Heart right ventricle (tissue), 16 donors: ENCODE measurements around the gene BLCAP. TPM values are rescaled to one million over a fixed set of nuclear protein-coding genes. Genes with fewer than 3 reads are reported as not detected.

Experiments
- ATAC-seq, 8 donors: fragments of 200-7000 bp; cut with Tn5 transposase; one replicate each; pipeline ENCODE4 v1.9.1; 2020; ENCODE audit warnings: mild to moderate bottlenecking in 8 of 8, moderate library complexity in 8 of 8, moderate number of reproducible peaks in 1 of 8
- DNase-seq, 2 donors: peaks; one replicate each; pipeline ENCODE4 v3.0.0-alpha.2; 2020
- H3K27ac ChIP-seq, 10 donors: fragments of 200-600 bp; sonication (generic) in 2 of 10; one replicate each; pipeline versions ENCODE4 v1.5.0 to v1.8.0; 2020 to 2022; ENCODE audit warnings: mild to moderate bottlenecking in 3 of 10
- H3K27me3 ChIP-seq, 7 donors: fragments of 200-600 bp; one replicate each; pipeline ENCODE4 v1.8.0; 2021 to 2022; ENCODE audit warnings: mild to moderate bottlenecking in 2 of 7
- H3K36me3 ChIP-seq, 9 donors: fragments of 200-600 bp; sonication (generic) in 1 of 9; one replicate each; pipeline versions ENCODE4 v1.5.0 to v1.8.0; 2020 to 2022; ENCODE audit warnings: mild to moderate bottlenecking in 2 of 9
- H3K4me1 ChIP-seq, 9 donors: fragments of 200-600 bp; sonication (generic) in 1 of 9; one replicate each; pipeline versions ENCODE4 v1.5.0 to v1.8.0; 2020 to 2022; ENCODE audit warnings: mild to moderate bottlenecking in 4 of 9
- H3K4me3 ChIP-seq, 10 donors: fragments of 200-600 bp; sonication (generic) in 2 of 10; one replicate each; pipeline versions ENCODE4 v1.5.0 to v1.8.0; 2020 to 2022; ENCODE audit warnings: mild to moderate bottlenecking in 7 of 10, moderate library complexity in 2 of 10
- H3K9me3 ChIP-seq, 11 donors: fragments of 200-600 bp in 10 of 11; sonication (generic) in 2 of 11; one replicate each; pipeline versions ENCODE4 v1.5.0 to v1.8.0; 2013 to 2022; ENCODE audit warnings: mild to moderate bottlenecking in 2 of 11, control low read depth in 1 of 11, moderate library complexity in 1 of 11
- CTCF ChIP-seq, 9 donors: fragments of 200-600 bp; sonication (generic) in 2 of 9; IDR thresholded peaks; one replicate each; pipeline versions ENCODE4 v1.5.0 to v1.8.0; 2021 to 2022; ENCODE audit warnings: antibody characterized with exemption in 9 of 9, mild to moderate bottlenecking in 5 of 9, moderate library complexity in 1 of 9
- WGBS, 2 donors: extraction: QIAGEN DNeasy Blood & Tissue Kit; methylation state at CpG; one replicate each; pipeline ENCODE4 v1.1.7; 2013; ENCODE audit warnings: inconsistent platforms in 1 of 2; 5-methylcytosine and 5-hydroxymethylcytosine counted together
- intact Hi-C, 10 donors: fragments of 100-400 bp; cut with DNase I; formaldehyde crosslinking; loops; one replicate each; pipeline versions ENCODE4 v1.11.1 to v1.14.2; 2022
- polyA plus RNA-seq, 2 donors: library from polyadenylated mRNA; stranded (reverse); fragments of 200-250 nt; gene quantifications; one replicate each; pipeline ENCODE4 v1.2.3, GENCODE V29; 2013
- total RNA-seq, 10 donors: library from RNA; stranded (reverse); fragmentation: NEBNext Ultra II Directional in 3 of 10; extraction: Animal tissue kit (Norgen Biotek cat#: 25700) in 3 of 10; gene quantifications; one replicate each; pipeline versions ENCODE4 v1.2.1 to v1.2.4, GENCODE V29; 2021 to 2023
- donor health status: Arrhythmogenic right ventricular cardiomyopathy.
- donor health status: ischemic (EF 13 %, LVEDD 7.1; RV severe dilation, severe dysfunction).
- donor health status: healthy with polysubstance abuse.
- donor health status: DM: no; HTN: yes; CAD: no.
- donor health status: DM: no; HTN: no; CAD: no.
- donor health status: ischemic (EF 25% LVEDD 6.9; RV normal size, moderate dysfunction).
- donor health status: ischemic (EF 25% LVEDD 5.7; RV mildly dilated, moderate dysfunction).
- donor health status: healthy.
- donor health status: DM: yes; HTN: yes; CAD: no.
- donor health status: Ischemic cardiomyopathy.
- donor health status: ischemic (EF 35%, LVEDD 5.7; RV mildly dilated, moderate dysfunction).
- donor health status: nonischemic (EF 11% LVEDD 7.7; RV severe dilation, severe dysfunction).
- donor health status: DM: yes; HTN: yes; CAD: no.
- donor health status: PGD.
- donor health status: ischemic (EF 29% LVEDD 5.4; RV normal size, mild dysfunction).
- donor health status: nonischemic (EF 23%, LVEDD 6.1; RV moderate dilation, normal function).

BLCAP gene
- total and polyA plus RNA-seq, 12 donors = 66.1 to 106 (median 82.9) TPM

- 78 to 84% methylated on average over 5 of the region's 5 CpGs for WGBS, 2 donors
Observed at GRCh38 chr20:37574199-37574890, 46.7 kb upstream of the BLCAP start.

GRCh38 chr20:37573626-37574198 lies 46.0 kb upstream of the BLCAP start:
- WGBS, 2 donors = 74 to 80% methylated on average over 9 of the region's 9 CpGs
- no peak for TF ChIP-seq CTCF (IDR thresholded peaks at IDR 0.05)
- Histone ChIP-seq H3K36me3 (no peaks in the 10 kb centered on the region), H3K27ac (no peak overlapping the region), H3K27me3 (peaks cover 0 to 54% (median 31%) of the 10 kb centered on the region in 7 donors), H3K4me1 (no peaks in the 10 kb centered on the region), H3K4me3 (no peak overlapping the region), H3K9me3 (no peaks in the 10 kb centered on the region)
- intact Hi-C loops = loop anchor here in 1 of 10 donors (10.0 kb wide), 1 partner anchor 201 kb away; no protein-coding TSS in a partner anchor
- ATAC-seq (no peak), DNase-seq (no peak)

More at GRCh38 chr20:37574199-37574890, 46.7 kb upstream of the BLCAP start:
- intact Hi-C loops = loop anchor here in 1 of 10 donors (10.0 kb wide), 1 partner anchor 200 kb away; no protein-coding TSS in a partner anchor
- H3K36me3 ChIP-seq = no peaks in the 10 kb centered on the region
- no peak overlapping the region for H3K4me3 ChIP-seq
- no peak overlapping the region for H3K27ac ChIP-seq
- no peaks in the 10 kb centered on the region for H3K4me1 ChIP-seq
- peaks cover 0 to 49% (median 25%) of the 10 kb centered on the region in 7 donors for H3K27me3 ChIP-seq
- H3K9me3 ChIP-seq = no peaks in the 10 kb centered on the region
- TF ChIP-seq CTCF (IDR thresholded peaks at IDR 0.05) = no peak
- no peak for ATAC-seq
- DNase-seq = no peak

- 73 to 84% methylated on average over 6 of the region's 6 CpGs for WGBS, 2 donors
- ATAC-seq = no peak
- H3K27me3 ChIP-seq = peaks cover 0 to 68% (median 42%) of the 10 kb centered on the region in 7 donors
Observed at GRCh38 chr20:37571033-37571432, 43.4 kb upstream of the BLCAP start.

More at GRCh38 chr20:37571033-37571432, 43.4 kb upstream of the BLCAP start:
- no peak for DNase-seq
- Histone ChIP-seq H3K4me3 (no peak overlapping the region), H3K4me1 (no peaks in the 10 kb centered on the region), H3K27ac (no peak overlapping the region), H3K9me3 (no peaks in the 10 kb centered on the region), H3K36me3 (no peaks in the 10 kb centered on the region)
- TF ChIP-seq CTCF (IDR thresholded peaks at IDR 0.05) = no peak
- intact Hi-C loops = loop anchor here in 1 of 10 donors (10.0 kb wide), 1 partner anchor 204 kb away; no protein-coding TSS in a partner anchor
